Amygdala (tissue), 56 donors: ENCODE measurements around the gene SENP8.

Experiments
- DNase-seq, 56 donors: peaks; one replicate each; lab custom pipeline; 2025; lab: John Stamatoyannopoulos, UW

SENP8 gene

GRCh38 chr15:72112805-72113204, 5.4 kb upstream of the SENP8 start:
- DNase-seq = no peak

GRCh38 chr15:72113347-72114031, 4.7 kb upstream of the SENP8 start:
- no peak for DNase-seq

- peak in 28 of 56 donors; percentile 7 to 60 (median 30) for DNase-seq
Measured at GRCh38 chr15:72116731-72117485, 1.3 kb upstream of the SENP8 start.

GRCh38 chr15:72117486-72118016, 652 bp upstream of the SENP8 start:
- peak in 18 of 56 donors; percentile 36 to 97 (median 60) for DNase-seq

- no peak for DNase-seq
Measured at GRCh38 chr15:72124218-72124617, 6.0 kb downstream of the SENP8 start.

- no peak for DNase-seq
Measured at GRCh38 chr15:72127724-72128322, 9.6 kb downstream of the SENP8 start.

- no peak for DNase-seq
Measured at GRCh38 chr15:72128359-72128758, 10.2 kb downstream of the SENP8 start.

GRCh38 chr15:72130272-72130671, 12.1 kb downstream of the SENP8 start:
- DNase-seq = no peak

GRCh38 chr15:72131922-72132321, 13.7 kb downstream of the SENP8 start:
- DNase-seq = no peak

GRCh38 chr15:72133211-72133610, 15.0 kb downstream of the SENP8 start:
- DNase-seq = no peak

- no peak for DNase-seq
Measured at GRCh38 chr15:72135719-72136118, 17.5 kb downstream of the SENP8 start.

- DNase-seq = no peak
Measured at GRCh38 chr15:72136170-72137051, 18.2 kb downstream of the SENP8 start.

GRCh38 chr15:72139667-72140066, 21.5 kb downstream of the SENP8 start:
- no peak for DNase-seq

- no peak for DNase-seq
Measured at GRCh38 chr15:72140088-72140487, 21.9 kb downstream of the SENP8 start.

GRCh38 chr15:72141171-72142084, 23.2 kb downstream of the SENP8 start:
- no peak for DNase-seq

- DNase-seq = no peak
Measured at GRCh38 chr15:72146221-72146620, 28.0 kb downstream of the SENP8 start.

- no peak for DNase-seq
Measured at GRCh38 chr15:72146934-72147333, 28.7 kb downstream of the SENP8 start.

- no peak for DNase-seq
Measured at GRCh38 chr15:72147418-72147817, 29.2 kb downstream of the SENP8 start.

GRCh38 chr15:72153269-72154000, 35.2 kb downstream of the SENP8 start:
- DNase-seq = no peak
